Activated CD8-positive, alpha-beta T cell treated with anti-CD3 and anti-CD28 coated beads, Interleukin-2, amount 10 ng/mL, durations not matched to agents 7 days and 5 days (primary cell): Measurements from ENCODE around the gene FAM131C. TPM values are rescaled to one million over a fixed set of nuclear protein-coding genes. Genes with fewer than 3 reads are reported as not detected.

Experiments
- ATAC-seq: fragments of 150-1000 bp; cut with Tn5 transposase; one replicate; pipeline ENCODE4 v1.10.0; 2021; ENCODE audit warnings: moderate library complexity
- CTCF ChIA-PET: fragments of 350-600 bp; sonication (Branson Sonifier 250); formaldehyde crosslinking; loops from one replicate; lab custom pipeline; 2021; ENCODE audit warnings: antibody characterized with exemption; lab: Charles Lee
- POLR2A ChIA-PET: fragments of 350-600 bp; sonication (Branson Sonifier 250); formaldehyde crosslinking; loops from one replicate; lab custom pipeline; 2021; ENCODE audit warnings: antibody characterized with exemption; lab: Charles Lee
- DNase-seq: peaks from one replicate; pipeline ENCODE4 v3.0.0-alpha.2; 2020
- H3K27ac Mint-ChIP-seq: one replicate; pipeline ENCODE4 v1.8.0; 2021; ENCODE audit warnings: mild to moderate bottlenecking, mixed read lengths
- H3K27me3 Mint-ChIP-seq: one replicate; pipeline ENCODE4 v1.8.0; 2021; ENCODE audit warnings: low read depth, mixed read lengths
- H3K36me3 Mint-ChIP-seq: one replicate; pipeline ENCODE4 v1.8.0; 2021; ENCODE audit warnings: low read depth, mixed read lengths
- H3K4me1 Mint-ChIP-seq: one replicate; pipeline ENCODE4 v1.8.0; 2021; ENCODE audit warnings: low read depth, mixed read lengths
- H3K4me3 Mint-ChIP-seq: one replicate; pipeline ENCODE4 v1.8.0; 2021; ENCODE audit warnings: mild to moderate bottlenecking, mixed read lengths
- H3K9me3 Mint-ChIP-seq: one replicate; pipeline ENCODE4 v1.8.0; 2022; ENCODE audit warnings: mixed read lengths; ENCODE audit not compliant: insufficient read depth
- total RNA-seq, 2 experiments: library from RNA; stranded (reverse); gene quantifications; one replicate each; pipeline ENCODE4 v1.2.3, GENCODE V29; 2021

The FAM131C gene
- total RNA-seq, 2 experiments from 2014 or later, result 6.0 to 6.1 TPM

GRCh38 chr1:16018308-16018707 is 55.1 kb downstream of the FAM131C start:
- ChIA-PET POLR2A (no interaction called here), CTCF (interaction anchor here (1.0 kb wide), 1 partner anchor 61 kb away, joined by 4 read pairs; no protein-coding TSS in a partner anchor)
- no peak for DNase-seq
- Mint-ChIP-seq H3K27me3 (peaks cover 4% of the 10 kb centered on the region), H3K4me3 (no peak overlapping the region), H3K4me1 (no peaks in the 10 kb centered on the region), H3K27ac (no peak overlapping the region), H3K36me3 (no peaks in the 10 kb centered on the region), H3K9me3 (no peaks in the 10 kb centered on the region)
- ATAC-seq, result no peak

GRCh38 chr1:16017461-16018303 is 55.8 kb downstream of the FAM131C start, which contains the start of gene HSPB7:
HSPB7 (minus strand) TSS chr1:16018043; CDS start chr1:16017963, 80 bp downstream.
- ATAC-seq (no peak), DNase-seq (no peak)
- H3K27ac Mint-ChIP-seq, result no peak within 1 kb of the TSS
- no peak within 1 kb of the TSS for H3K4me3 Mint-ChIP-seq
- H3K36me3 Mint-ChIP-seq, result no peaks in the 10 kb centered on the region
- H3K9me3 Mint-ChIP-seq, result no peaks in the 10 kb centered on the region
- ChIA-PET CTCF (interaction anchor here (1.0 kb wide), 1 partner anchor 61 kb away, joined by 4 read pairs; no protein-coding TSS in a partner anchor), POLR2A (no interaction called here)
- H3K4me1 Mint-ChIP-seq, result no peaks in the 10 kb centered on the region
- H3K27me3 Mint-ChIP-seq, result peaks cover 4% of the 10 kb centered on the region

GRCh38 chr1:16017076-16017460 is 56.4 kb downstream of the FAM131C start:
- Mint-ChIP-seq H3K36me3 (no peaks in the 10 kb centered on the region), H3K4me1 (peaks cover 6% of the 10 kb centered on the region), H3K9me3 (no peaks in the 10 kb centered on the region), H3K4me3 (no peak overlapping the region), H3K27me3 (peaks cover 4% of the 10 kb centered on the region), H3K27ac (no peak overlapping the region)
- ATAC-seq (no peak), DNase-seq (no peak)
- POLR2A ChIA-PET, result no interaction called here
- CTCF ChIA-PET, result no interaction called here

- peaks cover 6% of the 10 kb centered on the region for H3K4me1 Mint-ChIP-seq
- H3K27ac Mint-ChIP-seq, result no peak overlapping the region
- ChIA-PET POLR2A (no interaction called here), CTCF (no interaction called here)
- ATAC-seq (no peak), DNase-seq (no peak)
- H3K27me3 Mint-ChIP-seq, result peaks cover 4% of the 10 kb centered on the region
- no peaks in the 10 kb centered on the region for H3K9me3 Mint-ChIP-seq
- no peak overlapping the region for H3K4me3 Mint-ChIP-seq
- no peaks in the 10 kb centered on the region for H3K36me3 Mint-ChIP-seq
Measured at GRCh38 chr1:16015960-16016901, 57.2 kb downstream of the FAM131C start.

- DNase-seq (no peak), ATAC-seq (no peak)
- Mint-ChIP-seq H3K4me1 (peaks cover 6% of the 10 kb centered on the region), H3K36me3 (no peaks in the 10 kb centered on the region), H3K27ac (no peak overlapping the region), H3K27me3 (peaks cover 9% of the 10 kb centered on the region), H3K9me3 (no peaks in the 10 kb centered on the region), H3K4me3 (no peak overlapping the region)
- CTCF ChIA-PET, result no interaction called here
- POLR2A ChIA-PET, result no interaction called here
Measured at GRCh38 chr1:16015491-16015890, 58.0 kb downstream of the FAM131C start.

GRCh38 chr1:16014509-16015482 is 58.7 kb downstream of the FAM131C start:
- Mint-ChIP-seq H3K4me3 (no peak overlapping the region), H3K9me3 (no peaks in the 10 kb centered on the region), H3K27me3 (peaks cover 10% of the 10 kb centered on the region), H3K4me1 (peaks cover 6% of the 10 kb centered on the region), H3K36me3 (no peaks in the 10 kb centered on the region), H3K27ac (no peak overlapping the region)
- DNase-seq, result no peak
- ChIA-PET POLR2A (no interaction called here), CTCF (no interaction called here)
- ATAC-seq, result no peak

GRCh38 chr1:16013908-16014258 is 59.6 kb downstream of the FAM131C start:
- Mint-ChIP-seq H3K27ac (no peak overlapping the region), H3K36me3 (no peaks in the 10 kb centered on the region), H3K4me1 (peaks cover 6% of the 10 kb centered on the region), H3K4me3 (no peak overlapping the region), H3K9me3 (no peaks in the 10 kb centered on the region), H3K27me3 (peaks cover 10% of the 10 kb centered on the region)
- POLR2A ChIA-PET, result no interaction called here
- CTCF ChIA-PET, result no interaction called here
- DNase-seq, result no peak
- no peak for ATAC-seq

- H3K27me3 Mint-ChIP-seq, result peaks cover 10% of the 10 kb centered on the region
- ATAC-seq (peak; percentile 40), DNase-seq (peak; percentile 44)
- H3K4me1 Mint-ChIP-seq, result peaks cover 6% of the 10 kb centered on the region
- H3K4me3 Mint-ChIP-seq, result no peak overlapping the region
- H3K27ac Mint-ChIP-seq, result no peak overlapping the region
- ChIA-PET POLR2A (no interaction called here), CTCF (interaction anchor here (1.9 kb wide), 1 partner anchor 42 kb away, joined by 8 read pairs; no protein-coding TSS in a partner anchor)
- no peaks in the 10 kb centered on the region for H3K36me3 Mint-ChIP-seq
- H3K9me3 Mint-ChIP-seq, result no peaks in the 10 kb centered on the region
Measured at GRCh38 chr1:16013220-16013907, 60.1 kb downstream of the FAM131C start.

GRCh38 chr1:16012590-16013219 is 60.7 kb downstream of the FAM131C start:
- Mint-ChIP-seq H3K27me3 (peaks cover 10% of the 10 kb centered on the region), H3K9me3 (no peaks in the 10 kb centered on the region), H3K4me3 (no peak overlapping the region), H3K36me3 (no peaks in the 10 kb centered on the region), H3K27ac (peak overlapping the region; percentile 25), H3K4me1 (peaks cover 11% of the 10 kb centered on the region)
- ATAC-seq, result peak; percentile 22
- POLR2A ChIA-PET, result interaction anchor here (0.9 kb wide), 1 partner anchor 501 kb away, joined by 3 read pairs; the partner anchor contains the start of gene RNU1-1
- peak; percentile 54 for DNase-seq
- CTCF ChIA-PET, result interaction anchor here (1.9 kb wide), 1 partner anchor 43 kb away, joined by 8 read pairs; no protein-coding TSS in a partner anchor

GRCh38 chr1:16011936-16012589 is 61.4 kb downstream of the FAM131C start:
- Mint-ChIP-seq H3K9me3 (no peaks in the 10 kb centered on the region), H3K4me1 (peaks cover 12% of the 10 kb centered on the region), H3K4me3 (no peak overlapping the region), H3K36me3 (no peaks in the 10 kb centered on the region), H3K27ac (peak overlapping the region; percentile 25), H3K27me3 (peaks cover 10% of the 10 kb centered on the region)
- DNase-seq (no peak), ATAC-seq (no peak)
- ChIA-PET CTCF (interaction anchor here (1.9 kb wide), 1 partner anchor 44 kb away, joined by 8 read pairs; no protein-coding TSS in a partner anchor), POLR2A (interaction anchor here (0.9 kb wide), 1 partner anchor 502 kb away, joined by 3 read pairs; the partner anchor contains the start of gene RNU1-1)
